ENCODE data around the gene MCF2L2.

DNA sequence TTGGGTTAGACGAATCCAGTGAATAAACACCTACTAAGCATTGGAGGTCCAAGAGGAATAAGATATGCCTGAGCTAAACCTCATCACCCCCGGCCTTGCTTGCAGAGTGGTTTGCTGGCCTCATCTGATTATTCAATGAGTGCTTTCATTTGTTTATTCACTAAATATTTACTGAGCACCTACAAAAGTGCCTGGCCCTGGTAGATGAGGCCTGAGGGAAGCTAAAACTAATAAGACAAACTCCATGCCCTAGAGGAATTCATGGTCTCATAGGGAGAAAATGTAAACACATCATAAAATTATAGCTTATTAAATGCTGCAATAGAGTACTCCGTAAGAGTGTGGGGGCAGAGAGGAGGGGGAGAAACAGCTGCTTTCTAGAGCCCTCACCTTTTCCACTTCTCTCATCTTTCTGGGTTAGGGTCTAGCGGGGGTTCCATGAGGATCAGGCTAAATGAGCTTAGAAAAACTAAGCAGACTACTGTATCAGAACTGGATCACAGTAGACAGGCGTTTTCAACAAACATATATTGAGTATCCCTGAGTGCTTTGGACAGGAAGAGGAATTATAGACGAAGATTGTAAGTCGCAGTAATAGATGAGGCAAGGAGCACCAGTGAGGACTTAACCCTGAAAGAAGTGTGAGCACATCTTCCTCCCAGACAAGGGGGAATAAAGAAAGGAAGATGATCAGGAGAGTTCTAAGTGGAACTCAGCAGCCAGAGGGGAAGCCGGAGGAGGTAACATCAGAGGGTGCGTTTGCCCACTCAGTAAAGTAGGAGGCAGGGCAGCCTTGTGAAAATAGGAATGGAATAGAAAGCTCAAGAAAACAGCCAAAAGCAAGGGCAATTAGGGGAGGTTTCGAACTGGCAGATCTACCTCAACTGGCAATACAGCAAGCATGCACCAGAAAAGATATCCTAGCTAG lies 234.4 kb downstream of the MCF2L2 start:
- TF ChIP-seq, protein P1, sequence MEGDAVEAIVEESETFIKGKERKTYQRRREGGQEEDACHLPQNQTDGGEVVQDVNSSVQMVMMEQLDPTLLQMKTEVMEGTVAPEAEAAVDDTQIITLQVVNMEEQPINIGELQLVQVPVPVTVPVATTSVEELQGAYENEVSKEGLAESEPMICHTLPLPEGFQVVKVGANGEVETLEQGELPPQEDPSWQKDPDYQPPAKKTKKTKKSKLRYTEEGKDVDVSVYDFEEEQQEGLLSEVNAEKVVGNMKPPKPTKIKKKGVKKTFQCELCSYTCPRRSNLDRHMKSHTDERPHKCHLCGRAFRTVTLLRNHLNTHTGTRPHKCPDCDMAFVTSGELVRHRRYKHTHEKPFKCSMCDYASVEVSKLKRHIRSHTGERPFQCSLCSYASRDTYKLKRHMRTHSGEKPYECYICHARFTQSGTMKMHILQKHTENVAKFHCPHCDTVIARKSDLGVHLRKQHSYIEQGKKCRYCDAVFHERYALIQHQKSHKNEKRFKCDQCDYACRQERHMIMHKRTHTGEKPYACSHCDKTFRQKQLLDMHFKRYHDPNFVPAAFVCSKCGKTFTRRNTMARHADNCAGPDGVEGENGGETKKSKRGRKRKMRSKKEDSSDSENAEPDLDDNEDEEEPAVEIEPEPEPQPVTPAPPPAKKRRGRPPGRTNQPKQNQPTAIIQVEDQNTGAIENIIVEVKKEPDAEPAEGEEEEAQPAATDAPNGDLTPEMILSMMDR (IDR thresholded peaks at IDR 0.05): no peak
- TF ChIP-seq POLR2A (IDR thresholded peaks at IDR 0.05) (no peak), POLR2AphosphoS5 (IDR thresholded peaks at IDR 0.05; ENCODE audit: insufficient read depth in 1 of 2, low read depth in 1 of 2) (no peak)

Data from vagina (tissue), 2 donors.